HepG2 (cell line): ENCODE data around the gene TAS1R3. TPM values are rescaled to one million over a fixed set of nuclear protein-coding genes. Genes with fewer than 3 reads are reported as not detected.

Source experiments
- ATAC-seq: fragments of 200-7000 bp; cut with Tn5 transposase; 3 replicates; pipeline ENCODE4 v1.9.1; 2020; ENCODE audit warnings: mild to moderate bottlenecking, moderate library complexity
- BruUV-seq: library from RNA; stranded (reverse); fragments of 400-500 nt; replicated peaks from 2 replicates; lab custom pipeline; 2021; lab: Mats Ljungman, UMichigan
- CTCF ChIA-PET: fragments of 300-600 bp; formaldehyde crosslinking; extraction: SDS; loops from one replicate; lab custom pipeline; 2021; ENCODE audit warnings: low total read pairs, inconsistent platforms, low intra/inter-chr PET ratio; lab: Yijun Ruan, JAX
- POLR2A ChIA-PET: fragments of 350-600 bp; sonication (Branson Sonifier 250); formaldehyde crosslinking; loops from one replicate; lab custom pipeline; 2020; ENCODE audit warnings: antibody characterized with exemption, inconsistent platforms; lab: Yijun Ruan, JAX
- DNase-seq: peaks from one replicate; pipeline ENCODE4 v3.0.0-alpha.2; 2015; ENCODE audit warnings: low spot score
- FAIRE-seq: peaks from 3 replicates; lab custom pipeline; 2011; peaks lifted over from hg19 to GRCh38; lab: Jason Lieb, UNC
- H2AFZ ChIP-seq: one replicate; pipeline ENCODE4 v1.6.1; 2011; ENCODE audit warnings: low read length, inconsistent platforms
- H3K27ac ChIP-seq: fragments of 300-600 bp; 3 replicates; pipeline ENCODE4 v1.8.0; 2011; ENCODE audit warnings: mixed run types, mild to moderate bottlenecking, mixed read lengths, low read length, inconsistent platforms; ENCODE audit not compliant: insufficient read depth; ENCODE audit errors: extremely low read length
- H3K27me3 ChIP-seq, 2 experiments: fragments of 200-600 bp in 1 of 2; 2 replicates in 1 of 2; 3 replicates in 1 of 2; pipeline versions ENCODE4 v1.6.0 to v1.8.0; 2011; ENCODE audit warnings: low read length in 2 of 2, mild to moderate bottlenecking in 2 of 2, moderate library complexity in 2 of 2, inconsistent platforms in 1 of 2; ENCODE audit not compliant: insufficient read depth in 2 of 2, control insufficient read depth in 1 of 2
- H3K36me3 ChIP-seq, 2 experiments: fragments of 200-600 bp in 1 of 2; replicated peaks in 1 of 2; 2 replicates in 1 of 2; 3 replicates in 1 of 2; pipeline versions ENCODE4 v1.5.1 to v1.8.0; 2011; ENCODE audit warnings: low read length in 2 of 2, inconsistent platforms in 1 of 2; ENCODE audit not compliant: insufficient read depth in 2 of 2, control insufficient read depth in 1 of 2
- H3K4me1 ChIP-seq: 2 replicates; pipeline ENCODE4 v1.5.1; 2012; ENCODE audit warnings: low read length, inconsistent platforms; ENCODE audit not compliant: insufficient read depth
- H3K4me2 ChIP-seq: 2 replicates; pipeline ENCODE4 v1.6.0; 2011; ENCODE audit warnings: low read depth, low read length, inconsistent platforms
- H3K4me3 ChIP-seq, 3 experiments: fragments of 200-600 bp in 1 of 3; sonication (generic), shearing (Covaris generic) in 1 of 3; replicated peaks in 1 of 3; 2 replicates each; pipeline ENCODE4 v1.5.1; 2011 to 2016; ENCODE audit warnings: low read length in 3 of 3, inconsistent platforms in 2 of 3, low read depth in 2 of 3, mild to moderate bottlenecking in 2 of 3, control low read depth in 1 of 3, mixed read lengths in 1 of 3; ENCODE audit not compliant: insufficient read depth in 1 of 3
- H3K79me2 ChIP-seq: one replicate; pipeline ENCODE4 v1.6.1; 2011; ENCODE audit warnings: low read length, inconsistent platforms; ENCODE audit not compliant: insufficient read depth
- H3K9ac ChIP-seq: 2 replicates; pipeline ENCODE4 v1.6.0; 2011; ENCODE audit warnings: mild to moderate bottlenecking, low read depth, low read length, inconsistent platforms; ENCODE audit not compliant: insufficient read depth
- H3K9me3 ChIP-seq: 2 replicates; pipeline ENCODE4 v1.5.1; 2012; ENCODE audit warnings: mild to moderate bottlenecking, low read length
- H4K20me1 ChIP-seq: 2 replicates; pipeline ENCODE4 v1.6.0; 2011; ENCODE audit warnings: inconsistent platforms, mild to moderate bottlenecking, low read length, moderate library complexity; ENCODE audit not compliant: insufficient read depth
- AGO1 ChIP-seq: fragments of 200-400 bp; formaldehyde crosslinking; IDR thresholded peaks from 2 replicates; pipeline ENCODE4 v1.6.1; 2017; ENCODE audit warnings: mild to moderate bottlenecking, low read depth, low read length, moderate library complexity; ENCODE audit not compliant: poor library complexity, severe bottlenecking
- AGO2 ChIP-seq: fragments of 200-400 bp; formaldehyde crosslinking; optimal IDR thresholded peaks from 2 replicates; pipeline ENCODE3; 2017; ENCODE audit warnings: mild to moderate bottlenecking, low read depth, low read length, moderate library complexity
- CEBPB ChIP-seq: IDR thresholded peaks from 2 replicates; pipeline ENCODE4 v1.6.1; 2011; ENCODE audit warnings: low read depth, low read length, improper control_type of control experiment, borderline replicate concordance
- ETS1 ChIP-seq: sonication (generic); formaldehyde crosslinking; IDR thresholded peaks from 2 replicates; pipeline ENCODE4 v1.4.0; 2020; ENCODE audit warnings: missing genetic modification reagents
- FOXO1 ChIP-seq: sonication (generic); formaldehyde crosslinking; IDR thresholded peaks from 2 replicates; pipeline ENCODE4 v1.4.0; 2020; ENCODE audit warnings: missing genetic modification reagents
- IKZF4 ChIP-seq: sonication (generic); formaldehyde crosslinking; IDR thresholded peaks from 2 replicates; pipeline ENCODE4 v1.5.1; 2020; ENCODE audit warnings: borderline replicate concordance, mild to moderate bottlenecking, low read depth, missing genetic modification reagents; ENCODE audit errors: not compliant biosample characterization
- MED13 ChIP-seq: sonication (generic); formaldehyde crosslinking; IDR thresholded peaks from 2 replicates; pipeline ENCODE4 v1.5.0; 2020; ENCODE audit warnings: missing genetic modification reagents
- MYPOP ChIP-seq: sonication (generic); formaldehyde crosslinking; IDR thresholded peaks from 2 replicates; pipeline ENCODE4 v1.8.1; 2023; ENCODE audit warnings: mild to moderate bottlenecking, moderate library complexity, missing genetic modification reagents
- RBFOX2 ChIP-seq: fragments of 200-400 bp; formaldehyde crosslinking; IDR thresholded peaks from 2 replicates; pipeline ENCODE4 v1.6.1; 2017; ENCODE audit warnings: low read depth, mild to moderate bottlenecking, low read length
- TGIF2 ChIP-seq: IDR thresholded peaks from 2 replicates; pipeline ENCODE4 v1.6.1; 2016; ENCODE audit warnings: control low read depth, missing compliant biosample characterization
- ZNF12 ChIP-seq: sonication (generic); formaldehyde crosslinking; IDR thresholded peaks from 2 replicates; pipeline ENCODE4 v1.5.0; 2020; ENCODE audit warnings: missing genetic modification reagents
- ZNF17 ChIP-seq: sonication (generic); formaldehyde crosslinking; IDR thresholded peaks from 2 replicates; pipeline ENCODE4 v1.5.0; 2020; ENCODE audit warnings: mild to moderate bottlenecking, missing genetic modification reagents
- ZNF629 ChIP-seq: sonication (generic); formaldehyde crosslinking; conservative IDR thresholded peaks from 2 replicates; pipeline ENCODE4 v1.5.0; 2020; ENCODE audit warnings: missing genetic modification reagents
- WGBS: methylation state at CpG from one replicate; pipeline ENCODE4 v1.1.6; 2017; ENCODE audit warnings: low lambda C conversion rate; 5-methylcytosine and 5-hydroxymethylcytosine counted together
- in situ Hi-C: cut with HindIII; loops from 2 replicates; pipeline ENCODE4 v1.10.0; 2017; ENCODE audit warnings: low pct_unique_long_range_greater_than_20kb; ENCODE audit not compliant: extremely low pct_ligation_motif_present
- intact Hi-C: fragments of 100-400 bp; cut with micrococcal nuclease; formaldehyde crosslinking; loops from one replicate; pipeline ENCODE4 v1.10.0; 2022; ENCODE audit not compliant: unreplicated experiment
- polyA plus RNA-seq, 8 experiments: library from polyadenylated mRNA; depleted of rRNA in 3 of 8; stranded (reverse) in 7 of 8; unstranded in 1 of 8; fragments of >200 nt; fragmentation: Illumina TruSeq in 4 of 8; extraction: Trizol in 4 of 8; gene quantifications; 2 replicates each; pipeline versions ENCODE4 v1.2.1 to v1.2.3, GENCODE V29; 2011 to 2016; ENCODE audit warnings: low read depth in 4 of 8, missing spikeins in 1 of 8, mixed read lengths in 1 of 8; ENCODE audit not compliant: insufficient read depth in 1 of 8
- total RNA-seq, 5 experiments: library from RNA; depleted of rRNA; stranded (reverse); fragments of >200 nt; fragmentation: Illumina TruSeq; extraction: Trizol; gene quantifications; 2 replicates each; pipeline ENCODE4 v1.2.3, GENCODE V29; 2016; ENCODE audit warnings: low read depth in 1 of 5

The TAS1R3 gene
- total and polyA plus RNA-seq, 2 of the 13 experiments (the other 11 are each of a cell fraction or from before 2014, with no cell fraction given): 0.13 to 0.15 TPM

- Histone ChIP-seq H3K27ac (no peak overlapping the region), H3K27me3 (no peaks in the 10 kb centered on the region), H3K4me3 (no peak overlapping the region), H4K20me1 (peaks cover 10% of the 10 kb centered on the region; the same call in 1 of the 2 replicates), H3K79me2 (peaks cover 48% of the 10 kb centered on the region), H3K9me3 (no peaks in the 10 kb centered on the region), H3K4me2 (no peak overlapping the region), H2AFZ (no peak overlapping the region), H3K9ac (no peak overlapping the region), H3K36me3 (peaks cover 7 to 31% of the 10 kb centered on the region in 2 experiments; a peak in 4 of 5 replicates), H3K4me1 (peaks cover 21% of the 10 kb centered on the region)
- in situ Hi-C loops (no loop called here), intact Hi-C loops (no loop called here)
- BruUV-seq: no TSS peak
- ChIA-PET POLR2A (no interaction called here), CTCF (no interaction called here)
- DNase-seq: no peak
- FAIRE-seq: no peak
- ATAC-seq: no peak
- WGBS: 100% methylated on average over 2 of the region's 23 CpGs
- TF ChIP-seq RBFOX2 (peak; percentile 46; the same call in 1 of the 2 replicates), ETS1 (CRISPR knock-in tag) (no peak), AGO1 (peak; percentile 3), IKZF4 (CRISPR knock-in tag) (no peak), ZNF629 (no peak), AGO2 (peak; percentile 2), TGIF2 (no peak), FOXO1 (CRISPR knock-in tag) (no peak), ZNF17 (CRISPR knock-in tag) (no peak), MYPOP (CRISPR knock-in tag) (no peak), ZNF12 (CRISPR knock-in tag) (no peak), MED13 (no peak), CEBPB (no peak)
Measured at GRCh38 chr1:1320666-1321448, 10.2 kb upstream of the TAS1R3 start.
